Right atrium auricular region (tissue), 2 donors: ENCODE measurements around the gene PTPN1. TPM values are rescaled to one million over a fixed set of nuclear protein-coding genes. Genes with fewer than 3 reads are reported as not detected.

ENCODE experiments used
- DNase-seq: peaks from one replicate; pipeline ENCODE4 v3.0.0-alpha.2; 2019; ENCODE audit warnings: low spot score
- H3K27ac ChIP-seq, 2 donors: fragments of 200-600 bp; sonication (generic); 1 replicate in 1 of 2; 2 replicates in 1 of 2; pipeline ENCODE4 v1.5.1; 2016 to 2019
- H3K27me3 ChIP-seq, 2 donors: fragments of 200-600 bp; sonication (generic); one replicate each; pipeline versions ENCODE4 v1.5.1 to v1.6.0; 2017 to 2019
- H3K36me3 ChIP-seq: fragments of 200-600 bp; sonication (generic); one replicate; pipeline ENCODE4 v1.5.1; 2016
- H3K4me1 ChIP-seq, 2 donors: fragments of 200-600 bp; sonication (generic); one replicate each; pipeline versions ENCODE4 v1.5.1 to v1.6.0; 2017 to 2019
- H3K4me3 ChIP-seq, 2 donors: fragments of 200-600 bp; sonication (generic); 1 replicate in 1 of 2; 2 replicates in 1 of 2; pipeline ENCODE4 v1.5.1; 2017 to 2019; ENCODE audit warnings: mild to moderate bottlenecking in 1 of 2, moderate library complexity in 1 of 2
- H3K9me3 ChIP-seq, 2 donors: fragments of 200-600 bp; sonication (generic); one replicate each; pipeline ENCODE4 v1.5.1; 2019
- CTCF ChIP-seq, 2 donors: fragments of 200-600 bp; sonication (generic); IDR thresholded peaks; one replicate each; pipeline ENCODE4 v1.5.1; 2019; ENCODE audit warnings: antibody characterized with exemption in 2 of 2
- total RNA-seq, 2 donors: library from RNA; depleted of rRNA; stranded (reverse); fragments of >200 nt; gene quantifications; one replicate each; pipeline ENCODE4 v1.1.0, GENCODE V29; 2016

Gene PTPN1
- total RNA-seq, 2 donors from 2014 or later, result 28.1 to 38.7 TPM

GRCh38 chr20:50464725-50465650 is 45.2 kb upstream of the PTPN1 start:
- H3K9me3 ChIP-seq, result no peaks in the 10 kb centered on the region
- no peak for TF ChIP-seq CTCF (IDR thresholded peaks at IDR 0.05)
- peaks cover 0 to 24% of the 10 kb centered on the region in 2 donors for H3K4me1 ChIP-seq
- H3K4me3 ChIP-seq, result peak overlapping the region in 1 of 2 donors; percentile 25
- no peak for DNase-seq
- H3K27ac ChIP-seq, result no peak overlapping the region
- no peaks in the 10 kb centered on the region for H3K36me3 ChIP-seq
- no peaks in the 10 kb centered on the region for H3K27me3 ChIP-seq

- H3K9me3 ChIP-seq, result no peaks in the 10 kb centered on the region
- H3K27ac ChIP-seq, result no peak overlapping the region
- peaks cover 0 to 14% of the 10 kb centered on the region in 2 donors for H3K4me1 ChIP-seq
- no peaks in the 10 kb centered on the region for H3K36me3 ChIP-seq
- no peak overlapping the region for H3K4me3 ChIP-seq
- no peak for DNase-seq
- no peaks in the 10 kb centered on the region for H3K27me3 ChIP-seq
- no peak for TF ChIP-seq CTCF (IDR thresholded peaks at IDR 0.05)
Observed at GRCh38 chr20:50467174-50467573, 43.0 kb upstream of the PTPN1 start.

GRCh38 chr20:50467718-50468356 is 42.3 kb upstream of the PTPN1 start:
- H3K36me3 ChIP-seq, result no peaks in the 10 kb centered on the region
- no peak overlapping the region for H3K27ac ChIP-seq
- DNase-seq, result no peak
- no peak for TF ChIP-seq CTCF (IDR thresholded peaks at IDR 0.05)
- no peaks in the 10 kb centered on the region for H3K9me3 ChIP-seq
- H3K27me3 ChIP-seq, result no peaks in the 10 kb centered on the region
- no peak overlapping the region for H3K4me3 ChIP-seq
- H3K4me1 ChIP-seq, result peaks cover 0 to 14% of the 10 kb centered on the region in 2 donors

- H3K4me3 ChIP-seq, result no peak overlapping the region
- H3K9me3 ChIP-seq, result no peaks in the 10 kb centered on the region
- no peak overlapping the region for H3K27ac ChIP-seq
- H3K4me1 ChIP-seq, result peaks cover 0 to 14% of the 10 kb centered on the region in 2 donors
- DNase-seq, result no peak
- TF ChIP-seq CTCF (IDR thresholded peaks at IDR 0.05), result no peak
- no peaks in the 10 kb centered on the region for H3K27me3 ChIP-seq
- H3K36me3 ChIP-seq, result no peaks in the 10 kb centered on the region
Observed at GRCh38 chr20:50468378-50468798, 41.8 kb upstream of the PTPN1 start.

- H3K4me3 ChIP-seq, result no peak overlapping the region
- no peaks in the 10 kb centered on the region for H3K36me3 ChIP-seq
- no peaks in the 10 kb centered on the region for H3K27me3 ChIP-seq
- H3K9me3 ChIP-seq, result no peaks in the 10 kb centered on the region
- no peak for TF ChIP-seq CTCF (IDR thresholded peaks at IDR 0.05)
- DNase-seq, result no peak
- H3K27ac ChIP-seq, result no peak overlapping the region
- H3K4me1 ChIP-seq, result peaks cover 0 to 9% of the 10 kb centered on the region in 2 donors
Observed at GRCh38 chr20:50469176-50469723, 40.9 kb upstream of the PTPN1 start.
